K562 (cell line): ENCODE data around the gene C7orf25.

Source experiments
- ATF2 ChIP-seq: sonication (generic); formaldehyde crosslinking; IDR thresholded peaks from 2 replicates; pipeline ENCODE4 v1.8.1; 2022; ENCODE audit warnings: missing genetic modification reagents
- BMI1 ChIP-seq: fragments of 150-350 bp; IDR thresholded peaks from 2 replicates; pipeline ENCODE4 v1.6.1; 2014; ENCODE audit warnings: low read length
- CTCF ChIP-seq, 3 experiments: IDR thresholded peaks in 2 of 3; conservative IDR thresholded peaks in 1 of 3; 2 replicates each; pipeline ENCODE4 v1.5.1; 2011 to 2012; ENCODE audit warnings: low read length in 3 of 3, mild to moderate bottlenecking in 3 of 3, control low read depth in 2 of 3, improper control_type of control experiment in 1 of 3, inconsistent platforms in 1 of 3, low read depth in 1 of 3, mixed read lengths in 1 of 3, moderate library complexity in 1 of 3; ENCODE audit not compliant: insufficient read depth in 2 of 3
- E2F8 ChIP-seq: fragments of 450-650 bp; IDR thresholded peaks from 2 replicates; pipeline ENCODE4 v1.7.1; 2018; ENCODE audit warnings: mild to moderate bottlenecking, low read depth; ENCODE audit not compliant: partially characterized antibody
- HNRNPLL ChIP-seq: fragments of 200-400 bp; formaldehyde crosslinking; IDR thresholded peaks from 2 replicates; pipeline ENCODE4 v1.6.1; 2017; ENCODE audit warnings: low read length, low read depth, mild to moderate bottlenecking; ENCODE audit not compliant: poor library complexity, severe bottlenecking
- KAT8 ChIP-seq: fragments of 450-650 bp; IDR thresholded peaks from 2 replicates; pipeline ENCODE4 v1.6.1; 2016; ENCODE audit warnings: low read depth, mild to moderate bottlenecking
- KHSRP ChIP-seq: fragments of 450-650 bp; IDR thresholded peaks from 2 replicates; pipeline ENCODE4 v1.6.1; 2017
- MCM5 ChIP-seq: fragments of 450-650 bp; IDR thresholded peaks from 2 replicates; pipeline ENCODE4 v1.6.1; 2016; ENCODE audit warnings: low read depth
- POLR2G ChIP-seq: fragments of 200-400 bp; formaldehyde crosslinking; IDR thresholded peaks from 2 replicates; pipeline ENCODE4 v1.6.1; 2017; ENCODE audit warnings: low read depth, mild to moderate bottlenecking, antibody characterized with exemption, low read length, moderate library complexity
- SIN3A ChIP-seq, 2 experiments: fragments of 150-350 bp in 1 of 2; IDR thresholded peaks; 2 replicates each; pipeline ENCODE4 v1.6.1; 2011 to 2016; ENCODE audit warnings: borderline replicate concordance in 2 of 2, low read depth in 2 of 2, low read length in 2 of 2, mild to moderate bottlenecking in 2 of 2, moderate library complexity in 2 of 2; ENCODE audit not compliant: control insufficient read depth in 1 of 2
- TF ChIP-seq, protein P1 (sequence below): fragments of 450-650 bp; IDR thresholded peaks from 2 replicates; pipeline ENCODE4 v1.6.1; 2016; ENCODE audit warnings: missing biosample characterization, missing genetic modification characterization

DNA sequence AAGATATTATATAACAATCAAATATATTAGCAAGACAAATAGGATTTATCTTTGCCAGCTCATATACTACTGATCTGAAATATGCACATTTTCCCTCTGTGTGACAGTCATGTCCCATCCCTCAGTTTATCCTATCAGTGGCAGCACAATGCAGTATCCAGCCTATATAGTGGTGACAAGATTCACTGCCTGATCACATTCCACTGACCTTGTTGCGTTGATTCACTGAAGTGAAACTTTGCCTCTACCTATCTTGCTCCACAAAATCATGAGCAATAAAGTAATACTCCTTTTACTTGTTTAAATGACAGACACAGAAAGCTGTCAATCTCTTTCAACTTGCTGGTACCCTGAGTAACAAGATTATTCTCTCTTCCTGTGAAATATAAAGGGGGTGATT lies 13.8 kb upstream of the C7orf25 start:
- no peak for TF ChIP-seq MCM5
- TF ChIP-seq, protein P1, sequence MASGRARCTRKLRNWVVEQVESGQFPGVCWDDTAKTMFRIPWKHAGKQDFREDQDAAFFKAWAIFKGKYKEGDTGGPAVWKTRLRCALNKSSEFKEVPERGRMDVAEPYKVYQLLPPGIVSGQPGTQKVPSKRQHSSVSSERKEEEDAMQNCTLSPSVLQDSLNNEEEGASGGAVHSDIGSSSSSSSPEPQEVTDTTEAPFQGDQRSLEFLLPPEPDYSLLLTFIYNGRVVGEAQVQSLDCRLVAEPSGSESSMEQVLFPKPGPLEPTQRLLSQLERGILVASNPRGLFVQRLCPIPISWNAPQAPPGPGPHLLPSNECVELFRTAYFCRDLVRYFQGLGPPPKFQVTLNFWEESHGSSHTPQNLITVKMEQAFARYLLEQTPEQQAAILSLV: no peak
- no peak for TF ChIP-seq KAT8
- TF ChIP-seq ATF2: no peak
- no peak for TF ChIP-seq E2F8
- TF ChIP-seq POLR2G: no peak
- TF ChIP-seq CTCF (IDR thresholded peaks at IDR 0.05 in 2 of 3, conservative IDR thresholded peaks at IDR 0.05 in 1 of 3; ENCODE audit: insufficient read depth in 2 of 3, low read depth in 1 of 3, low read length in 3 of 3): no peak
- TF ChIP-seq SIN3A (IDR thresholded peaks at IDR 0.05; ENCODE audit: borderline replicate concordance in 2 of 2, control insufficient read depth in 1 of 2, low read depth in 2 of 2, low read length in 2 of 2): no peak
- TF ChIP-seq KHSRP: no peak
- no peak for TF ChIP-seq HNRNPLL
- no peak for TF ChIP-seq BMI1
